Measurements from ENCODE around the gene ADGRL2. TPM values are rescaled to one million over a fixed set of nuclear protein-coding genes. Genes with fewer than 3 reads are reported as not detected.

Gene ADGRL2
- total and polyA plus RNA-seq, 2 donors (not counting 3 experiments of a cell fraction or from before 2014, with no cell fraction given), result 32.7 to 46.1 TPM

GRCh38 chr1:81841795-81842194, 41.1 kb downstream of the ADGRL2 start:
- H3K9me3 ChIP-seq (replicated peaks; ENCODE audit: control insufficient read depth, insufficient read depth, low read length), result no peaks in the 10 kb centered on the region
- no peak for FAIRE-seq
- no TSS peak for BruUV-seq (replicated peaks)
- H4K20me1 ChIP-seq (replicated peaks; ENCODE audit: control insufficient read depth, extremely low read depth, insufficient read depth, low read length), result no peaks in the 10 kb centered on the region
- no peak for DNase-seq (ENCODE audit: low read depth, low spot score)
- H3K27me3 ChIP-seq (ENCODE audit: control insufficient read depth in 2 of 2, insufficient read depth in 2 of 2, low read length in 2 of 2), result no peaks in the 10 kb centered on the region
- H3K27ac ChIP-seq (ENCODE audit: insufficient read depth, low read depth, low read length), result no peak overlapping the region
- ChIA-PET CTCF (no interaction called here), POLR2A (no interaction called here)
- no peak overlapping the region for H3K4me3 ChIP-seq (replicated peaks in 1 of 3; ENCODE audit: insufficient read depth in 1 of 3, low read depth in 1 of 3, low read length in 3 of 3)
- TF ChIP-seq POLR2AphosphoS5 (IDR thresholded peaks at IDR 0.05; ENCODE audit: insufficient read depth, low read depth, low read length), result no peak
- TF ChIP-seq CTCF (IDR thresholded peaks at IDR 0.05; ENCODE audit: extremely low read depth in 1 of 2, insufficient read depth in 1 of 2, low read depth in 1 of 2, low read length in 2 of 2), result no peak
- TF ChIP-seq, protein P1, sequence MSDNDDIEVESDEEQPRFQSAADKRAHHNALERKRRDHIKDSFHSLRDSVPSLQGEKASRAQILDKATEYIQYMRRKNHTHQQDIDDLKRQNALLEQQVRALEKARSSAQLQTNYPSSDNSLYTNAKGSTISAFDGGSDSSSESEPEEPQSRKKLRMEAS (IDR thresholded peaks at IDR 0.05; ENCODE audit: insufficient read depth, insufficient read length), result no peak
- TF ChIP-seq GATA2 (IDR thresholded peaks at IDR 0.05; ENCODE audit: insufficient read depth, insufficient read length, low read depth, low read length), result no peak
- no peak for TF ChIP-seq FOS (IDR thresholded peaks at IDR 0.05; ENCODE audit: borderline replicate concordance, insufficient read depth, low read length)
- no peak for TF ChIP-seq POLR2A (IDR thresholded peaks at IDR 0.05; ENCODE audit: low read depth, low read length)
- TF ChIP-seq EZH2 (IDR thresholded peaks at IDR 0.05; ENCODE audit: borderline replicate concordance, low read depth, low read length, severe bottlenecking), result no peak
- no peak for TF ChIP-seq MYC (IDR thresholded peaks at IDR 0.05; ENCODE audit: low read depth, low read length)
- no peak for TF ChIP-seq JUN (IDR thresholded peaks at IDR 0.05; ENCODE audit: borderline replicate concordance, insufficient read depth, insufficient read length, low read depth)
- no peak overlapping the region for H3K4me2 ChIP-seq (ENCODE audit: insufficient read depth, low read length)
- no peaks in the 10 kb centered on the region for H3K36me3 ChIP-seq (ENCODE audit: control insufficient read depth in 2 of 2, extremely low read depth in 1 of 2, insufficient read depth in 2 of 2, low read length in 2 of 2)
- H3K9ac ChIP-seq (replicated peaks; ENCODE audit: extremely low read depth, insufficient read depth, low read length), result no peak overlapping the region
- intact Hi-C loops (cut with micrococcal nuclease) (no loop called here), dilution Hi-C loops (cut with MboI; ENCODE audit: extremely low pct_ligation_motif_present, low sequenced_read_pairs) (no loop called here)
- H3K79me2 ChIP-seq (ENCODE audit: control insufficient read depth, insufficient read depth, low read length), result no peaks in the 10 kb centered on the region
- H3K4me1 ChIP-seq (ENCODE audit: control insufficient read depth, extremely low read depth, insufficient read depth, low read length), result no peaks in the 10 kb centered on the region
- H3K9me1 ChIP-seq (replicated peaks; ENCODE audit: control insufficient read depth, extremely low read depth, insufficient read depth, low read length), result no peaks in the 10 kb centered on the region
- no peak overlapping the region for H2AFZ ChIP-seq (ENCODE audit: low read depth, low read length)
